Measurements from ENCODE around the gene MGST2.

- TF ChIP-seq, protein P1, sequence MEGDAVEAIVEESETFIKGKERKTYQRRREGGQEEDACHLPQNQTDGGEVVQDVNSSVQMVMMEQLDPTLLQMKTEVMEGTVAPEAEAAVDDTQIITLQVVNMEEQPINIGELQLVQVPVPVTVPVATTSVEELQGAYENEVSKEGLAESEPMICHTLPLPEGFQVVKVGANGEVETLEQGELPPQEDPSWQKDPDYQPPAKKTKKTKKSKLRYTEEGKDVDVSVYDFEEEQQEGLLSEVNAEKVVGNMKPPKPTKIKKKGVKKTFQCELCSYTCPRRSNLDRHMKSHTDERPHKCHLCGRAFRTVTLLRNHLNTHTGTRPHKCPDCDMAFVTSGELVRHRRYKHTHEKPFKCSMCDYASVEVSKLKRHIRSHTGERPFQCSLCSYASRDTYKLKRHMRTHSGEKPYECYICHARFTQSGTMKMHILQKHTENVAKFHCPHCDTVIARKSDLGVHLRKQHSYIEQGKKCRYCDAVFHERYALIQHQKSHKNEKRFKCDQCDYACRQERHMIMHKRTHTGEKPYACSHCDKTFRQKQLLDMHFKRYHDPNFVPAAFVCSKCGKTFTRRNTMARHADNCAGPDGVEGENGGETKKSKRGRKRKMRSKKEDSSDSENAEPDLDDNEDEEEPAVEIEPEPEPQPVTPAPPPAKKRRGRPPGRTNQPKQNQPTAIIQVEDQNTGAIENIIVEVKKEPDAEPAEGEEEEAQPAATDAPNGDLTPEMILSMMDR (conservative IDR thresholded peaks at IDR 0.05), result no peak
- no peak for TF ChIP-seq EZH2 (IDR thresholded peaks at IDR 0.05; ENCODE audit: low read depth)
Measured at GRCh38 chr4:139719381-139720101, 53.9 kb downstream of the MGST2 start.
